ENCODE measurements around the gene NUDC. TPM values are rescaled to one million over a fixed set of nuclear protein-coding genes. Genes with fewer than 3 reads are reported as not detected.
A peak's percentile ranks its signal among the peaks of the same experiment; 100 is the strongest.

Gene NUDC
- total and polyA plus RNA-seq, 2 of the 13 experiments (the other 11 are each of a cell fraction or from before 2014, with no cell fraction given), result 34.7 to 104 TPM

DNA sequence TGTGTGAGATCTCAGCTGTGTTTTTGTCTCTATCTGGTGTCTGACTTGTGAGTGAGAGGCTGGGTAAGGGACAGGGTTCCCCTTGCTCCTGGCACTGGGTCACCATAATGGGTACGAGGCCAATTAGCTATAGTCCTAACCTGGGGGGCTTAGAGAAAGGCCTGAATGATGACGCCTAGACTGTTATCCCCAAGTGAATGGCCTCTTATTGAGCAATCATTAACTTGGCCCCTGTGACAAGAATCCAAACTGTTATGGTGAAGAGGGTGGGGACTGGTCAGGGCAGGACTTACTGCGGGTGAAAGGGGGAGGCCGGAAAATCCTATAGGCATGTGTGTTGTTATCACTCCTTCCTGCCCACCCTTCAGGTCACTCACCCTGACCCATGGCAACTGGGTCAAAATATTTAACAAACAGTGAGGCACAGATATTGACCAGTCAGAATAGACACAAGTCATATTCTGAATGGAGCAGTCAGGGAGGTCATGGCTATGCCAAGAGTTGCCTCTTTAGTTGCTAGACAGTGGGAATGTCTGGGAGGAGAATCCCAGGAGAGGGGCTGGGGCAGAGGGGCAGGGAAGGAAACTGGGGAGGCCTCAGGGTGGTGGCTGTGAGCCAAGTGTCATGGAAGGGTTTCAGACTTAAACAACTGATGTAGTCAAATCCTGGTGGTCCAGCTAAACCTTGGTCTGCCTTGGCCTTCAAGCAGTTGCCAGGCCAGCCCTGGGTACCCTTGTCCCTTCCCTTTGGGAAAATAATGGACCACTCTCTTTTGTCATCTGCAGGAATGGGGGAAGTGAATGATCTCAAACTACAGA is 11.0 kb upstream of the NUDC start (continued):
- TF ChIP-seq SMARCC2 (IDR thresholded peaks at IDR 0.05) (no peak), KLF9 (CRISPR knock-in tag; IDR thresholded peaks at IDR 0.05; ENCODE audit: low read depth) (peak; percentile 54; the same call in 1 of the 2 replicates), ZNF883 (CRISPR knock-in tag; IDR thresholded peaks at IDR 0.05; ENCODE audit: not compliant biosample characterization) (no peak), AGO1 (IDR thresholded peaks at IDR 0.05; ENCODE audit: low read depth, low read length, poor library complexity, severe bottlenecking) (no peak), SAP130 (CRISPR knock-in tag; IDR thresholded peaks at IDR 0.05; ENCODE audit: low read depth) (peak; percentile 97), SMC3 (IDR thresholded peaks at IDR 0.05; ENCODE audit: low read length) (peak; percentile 2; the same call in 1 of the 2 replicates), SRF (IDR thresholded peaks at IDR 0.05; ENCODE audit: low read depth, low read length) (no peak), SRSF4 (IDR thresholded peaks at IDR 0.05; ENCODE audit: low read depth, low read length, poor library complexity, severe bottlenecking) (no peak), NBN (conservative IDR thresholded peaks at IDR 0.05) (no peak), ZNF841 (CRISPR knock-in tag; IDR thresholded peaks at IDR 0.05; ENCODE audit: borderline replicate concordance) (no peak), DPF2 (CRISPR knock-in tag; IDR thresholded peaks at IDR 0.05; ENCODE audit: borderline replicate concordance, low read depth) (peak; percentile 76; the same call in 1 of the 2 replicates), GLI4 (CRISPR knock-in tag; IDR thresholded peaks at IDR 0.05; ENCODE audit: borderline replicate concordance) (no peak), ZNF24 (IDR thresholded peaks at IDR 0.05) (peak; percentile 56; the same call in 1 of the 2 replicates), SIN3A (IDR thresholded peaks at IDR 0.05; ENCODE audit: borderline replicate concordance, low read depth, low read length) (peak; percentile 87), FOXJ3 (CRISPR knock-in tag; IDR thresholded peaks at IDR 0.05; ENCODE audit: borderline replicate concordance) (peak; percentile 94), POLR2AphosphoS2 (IDR thresholded peaks at IDR 0.05; ENCODE audit: low read depth, low read length) (peak; percentile 61; the same call in 1 of the 2 replicates), ZKSCAN8 (CRISPR knock-in tag; IDR thresholded peaks at IDR 0.05; ENCODE audit: borderline replicate concordance) (peak; percentile 71; the same call in 1 of the 2 replicates)
- TF ChIP-seq, protein P1, sequence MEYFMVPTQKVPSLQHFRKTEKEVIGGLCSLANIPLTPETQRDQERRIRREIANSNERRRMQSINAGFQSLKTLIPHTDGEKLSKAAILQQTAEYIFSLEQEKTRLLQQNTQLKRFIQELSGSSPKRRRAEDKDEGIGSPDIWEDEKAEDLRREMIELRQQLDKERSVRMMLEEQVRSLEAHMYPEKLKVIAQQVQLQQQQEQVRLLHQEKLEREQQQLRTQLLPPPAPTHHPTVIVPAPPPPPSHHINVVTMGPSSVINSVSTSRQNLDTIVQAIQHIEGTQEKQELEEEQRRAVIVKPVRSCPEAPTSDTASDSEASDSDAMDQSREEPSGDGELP (IDR thresholded peaks at IDR 0.05; ENCODE audit: borderline replicate concordance, low read depth), result peak; percentile 63; the same call in 1 of the 2 replicates
- TF ChIP-seq, protein P2, sequence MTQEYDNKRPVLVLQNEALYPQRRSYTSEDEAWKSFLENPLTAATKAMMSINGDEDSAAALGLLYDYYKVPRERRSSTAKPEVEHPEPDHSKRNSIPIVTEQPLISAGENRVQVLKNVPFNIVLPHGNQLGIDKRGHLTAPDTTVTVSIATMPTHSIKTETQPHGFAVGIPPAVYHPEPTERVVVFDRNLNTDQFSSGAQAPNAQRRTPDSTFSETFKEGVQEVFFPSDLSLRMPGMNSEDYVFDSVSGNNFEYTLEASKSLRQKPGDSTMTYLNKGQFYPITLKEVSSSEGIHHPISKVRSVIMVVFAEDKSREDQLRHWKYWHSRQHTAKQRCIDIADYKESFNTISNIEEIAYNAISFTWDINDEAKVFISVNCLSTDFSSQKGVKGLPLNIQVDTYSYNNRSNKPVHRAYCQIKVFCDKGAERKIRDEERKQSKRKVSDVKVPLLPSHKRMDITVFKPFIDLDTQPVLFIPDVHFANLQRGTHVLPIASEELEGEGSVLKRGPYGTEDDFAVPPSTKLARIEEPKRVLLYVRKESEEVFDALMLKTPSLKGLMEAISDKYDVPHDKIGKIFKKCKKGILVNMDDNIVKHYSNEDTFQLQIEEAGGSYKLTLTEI (CRISPR knock-in tag; conservative IDR thresholded peaks at IDR 0.05), result no peak
- TF ChIP-seq, protein P3, sequence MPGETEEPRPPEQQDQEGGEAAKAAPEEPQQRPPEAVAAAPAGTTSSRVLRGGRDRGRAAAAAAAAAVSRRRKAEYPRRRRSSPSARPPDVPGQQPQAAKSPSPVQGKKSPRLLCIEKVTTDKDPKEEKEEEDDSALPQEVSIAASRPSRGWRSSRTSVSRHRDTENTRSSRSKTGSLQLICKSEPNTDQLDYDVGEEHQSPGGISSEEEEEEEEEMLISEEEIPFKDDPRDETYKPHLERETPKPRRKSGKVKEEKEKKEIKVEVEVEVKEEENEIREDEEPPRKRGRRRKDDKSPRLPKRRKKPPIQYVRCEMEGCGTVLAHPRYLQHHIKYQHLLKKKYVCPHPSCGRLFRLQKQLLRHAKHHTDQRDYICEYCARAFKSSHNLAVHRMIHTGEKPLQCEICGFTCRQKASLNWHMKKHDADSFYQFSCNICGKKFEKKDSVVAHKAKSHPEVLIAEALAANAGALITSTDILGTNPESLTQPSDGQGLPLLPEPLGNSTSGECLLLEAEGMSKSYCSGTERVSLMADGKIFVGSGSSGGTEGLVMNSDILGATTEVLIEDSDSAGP (CRISPR knock-in tag; IDR thresholded peaks at IDR 0.05; ENCODE audit: borderline replicate concordance), result no peak
- TF ChIP-seq, protein P4, sequence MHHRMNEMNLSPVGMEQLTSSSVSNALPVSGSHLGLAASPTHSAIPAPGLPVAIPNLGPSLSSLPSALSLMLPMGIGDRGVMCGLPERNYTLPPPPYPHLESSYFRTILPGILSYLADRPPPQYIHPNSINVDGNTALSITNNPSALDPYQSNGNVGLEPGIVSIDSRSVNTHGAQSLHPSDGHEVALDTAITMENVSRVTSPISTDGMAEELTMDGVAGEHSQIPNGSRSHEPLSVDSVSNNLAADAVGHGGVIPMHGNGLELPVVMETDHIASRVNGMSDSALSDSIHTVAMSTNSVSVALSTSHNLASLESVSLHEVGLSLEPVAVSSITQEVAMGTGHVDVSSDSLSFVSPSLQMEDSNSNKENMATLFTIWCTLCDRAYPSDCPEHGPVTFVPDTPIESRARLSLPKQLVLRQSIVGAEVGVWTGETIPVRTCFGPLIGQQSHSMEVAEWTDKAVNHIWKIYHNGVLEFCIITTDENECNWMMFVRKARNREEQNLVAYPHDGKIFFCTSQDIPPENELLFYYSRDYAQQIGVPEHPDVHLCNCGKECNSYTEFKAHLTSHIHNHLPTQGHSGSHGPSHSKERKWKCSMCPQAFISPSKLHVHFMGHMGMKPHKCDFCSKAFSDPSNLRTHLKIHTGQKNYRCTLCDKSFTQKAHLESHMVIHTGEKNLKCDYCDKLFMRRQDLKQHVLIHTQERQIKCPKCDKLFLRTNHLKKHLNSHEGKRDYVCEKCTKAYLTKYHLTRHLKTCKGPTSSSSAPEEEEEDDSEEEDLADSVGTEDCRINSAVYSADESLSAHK (CRISPR knock-in tag; IDR thresholded peaks at IDR 0.05; ENCODE audit: borderline replicate concordance), result no peak

Measured in HepG2 (cell line).